ENCODE measurements around the gene PRSS2.

DNA sequence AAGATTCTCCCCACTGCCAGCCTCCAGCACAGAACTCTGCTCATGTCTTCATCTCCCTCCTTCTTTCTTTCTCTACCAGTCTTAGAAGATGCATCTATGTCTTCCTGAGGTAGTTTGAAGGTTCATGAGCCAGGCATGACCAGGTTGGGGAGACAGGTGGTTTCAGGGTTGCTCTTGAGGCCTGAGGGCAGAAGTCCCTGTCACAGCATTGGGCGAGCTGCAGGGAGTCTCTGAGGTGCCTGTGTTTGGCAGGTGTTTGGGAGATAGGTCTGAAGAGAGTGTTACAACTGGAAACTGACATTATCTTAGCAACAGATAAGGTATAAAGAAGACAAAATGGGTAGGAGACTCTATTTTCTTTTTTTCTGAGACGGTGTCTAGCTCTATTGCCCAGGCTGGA lies 18.7 kb downstream of the PRSS2 start:
- TF ChIP-seq, protein P1, sequence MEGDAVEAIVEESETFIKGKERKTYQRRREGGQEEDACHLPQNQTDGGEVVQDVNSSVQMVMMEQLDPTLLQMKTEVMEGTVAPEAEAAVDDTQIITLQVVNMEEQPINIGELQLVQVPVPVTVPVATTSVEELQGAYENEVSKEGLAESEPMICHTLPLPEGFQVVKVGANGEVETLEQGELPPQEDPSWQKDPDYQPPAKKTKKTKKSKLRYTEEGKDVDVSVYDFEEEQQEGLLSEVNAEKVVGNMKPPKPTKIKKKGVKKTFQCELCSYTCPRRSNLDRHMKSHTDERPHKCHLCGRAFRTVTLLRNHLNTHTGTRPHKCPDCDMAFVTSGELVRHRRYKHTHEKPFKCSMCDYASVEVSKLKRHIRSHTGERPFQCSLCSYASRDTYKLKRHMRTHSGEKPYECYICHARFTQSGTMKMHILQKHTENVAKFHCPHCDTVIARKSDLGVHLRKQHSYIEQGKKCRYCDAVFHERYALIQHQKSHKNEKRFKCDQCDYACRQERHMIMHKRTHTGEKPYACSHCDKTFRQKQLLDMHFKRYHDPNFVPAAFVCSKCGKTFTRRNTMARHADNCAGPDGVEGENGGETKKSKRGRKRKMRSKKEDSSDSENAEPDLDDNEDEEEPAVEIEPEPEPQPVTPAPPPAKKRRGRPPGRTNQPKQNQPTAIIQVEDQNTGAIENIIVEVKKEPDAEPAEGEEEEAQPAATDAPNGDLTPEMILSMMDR (IDR thresholded peaks at IDR 0.05): no peak
- TF ChIP-seq POLR2AphosphoS5 (IDR thresholded peaks at IDR 0.05; ENCODE audit: insufficient read depth in 1 of 2, low read depth in 1 of 2): no peak

All from vagina (tissue), 2 donors.